Measurements from ENCODE around the gene KRTAP4-7. TPM values are rescaled to one million over a fixed set of nuclear protein-coding genes. Genes with fewer than 3 reads are reported as not detected.
"Not testable (repeated sequence)": the region's sequence is repeated elsewhere in the genome, so short reads cannot be mapped to it uniquely, and the experiment has no call there.

KRTAP4-7 gene
- not detected for total RNA-seq

DNA sequence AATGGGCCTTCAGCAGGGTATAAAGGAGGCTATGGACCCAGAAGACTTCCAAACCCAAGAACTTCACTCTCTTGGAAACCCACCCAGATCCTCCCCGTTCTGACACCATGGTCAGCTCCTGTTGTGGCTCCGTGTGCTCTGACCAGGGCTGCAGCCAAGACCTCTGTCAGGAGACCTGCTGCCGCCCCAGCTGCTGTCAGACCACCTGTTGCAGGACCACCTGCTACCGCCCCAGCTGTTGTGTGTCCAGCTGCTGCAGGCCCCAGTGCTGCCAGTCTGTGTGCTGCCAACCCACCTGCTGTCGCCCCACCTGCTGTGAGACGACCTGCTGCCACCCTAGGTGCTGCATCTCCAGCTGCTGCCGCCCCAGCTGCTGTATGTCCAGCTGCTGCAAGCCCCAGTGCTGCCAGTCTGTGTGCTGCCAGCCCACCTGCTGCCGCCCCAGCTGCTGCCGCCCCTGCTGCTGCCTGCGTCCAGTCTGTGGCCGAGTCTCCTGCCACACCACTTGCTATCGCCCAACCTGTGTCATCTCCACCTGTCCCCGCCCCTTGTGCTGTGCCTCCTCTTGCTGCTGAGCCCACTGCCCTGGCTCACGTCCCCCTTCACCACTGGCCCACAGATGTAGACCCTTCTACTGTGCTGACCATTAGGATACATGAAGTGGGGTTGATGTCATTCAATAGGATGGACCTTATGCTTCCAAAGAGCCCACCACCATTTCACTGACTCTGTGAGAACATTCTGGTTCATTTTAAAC is at the start of gene KRTAP4-7:
Gene KRTAP4-7 (plus strand): TSS at position 51 of the 757 bp plus-strand sequence. CDS start 57 bp downstream, at position 108.
- H3K4me1 ChIP-seq; H3K27me3 ChIP-seq; H3K4me3 ChIP-seq; intact Hi-C loops (cut with DNase I); H3K27ac ChIP-seq; H3K9me3 ChIP-seq; H3K36me3 ChIP-seq; DNase-seq: not testable (repeated sequence)
- WGBS, 2 donors = 66 to 93% methylated on average over 7 to 9 of the region's 14 CpGs

DNA sequence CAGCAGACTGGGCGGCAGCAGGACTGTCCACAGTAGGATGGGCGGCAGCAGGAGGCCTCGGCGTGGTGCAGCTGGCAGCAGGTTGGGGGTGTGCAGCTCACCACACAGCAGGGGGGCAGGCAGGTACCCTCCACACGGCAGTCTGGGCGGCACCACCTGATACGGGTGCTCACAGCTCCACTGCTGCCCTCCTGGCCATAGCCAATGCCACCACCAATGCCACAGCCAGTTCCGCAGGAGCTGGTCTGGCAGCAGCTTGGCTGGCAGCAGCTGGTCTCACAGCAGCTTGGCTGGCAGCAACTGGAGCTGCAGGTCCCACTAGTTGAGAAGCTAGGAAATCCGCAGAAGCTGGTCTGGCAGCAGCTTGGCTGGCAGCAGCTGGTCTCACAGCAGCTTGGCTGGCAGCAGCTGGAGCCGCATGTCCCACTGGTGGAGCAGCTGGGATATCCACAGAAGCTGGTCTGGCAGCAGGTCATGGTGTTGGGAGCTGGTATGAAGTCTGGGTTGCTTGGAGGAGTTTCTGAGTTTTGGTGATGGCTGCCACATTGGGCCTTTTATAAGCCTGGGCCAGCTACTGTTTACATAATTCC is 49.5 kb upstream of the KRTAP4-7 start, which contains the start of gene KRTAP1-3:
Gene KRTAP1-3 (minus strand): TSS at position 529 of the 590 bp plus-strand sequence. CDS start 53 bp downstream, at position 476.
- H3K27me3 ChIP-seq; H3K36me3 ChIP-seq; H3K27ac ChIP-seq; intact Hi-C loops (cut with DNase I); H3K9me3 ChIP-seq; DNase-seq; H3K4me3 ChIP-seq: not testable (repeated sequence)
- WGBS, 2 donors = 90 to 91% methylated on average over 3 to 7 of the region's 10 CpGs
- peaks cover 0 to 16% (median 3%) of the 10 kb centered on the region in 3 donors for H3K4me1 ChIP-seq

DNA sequence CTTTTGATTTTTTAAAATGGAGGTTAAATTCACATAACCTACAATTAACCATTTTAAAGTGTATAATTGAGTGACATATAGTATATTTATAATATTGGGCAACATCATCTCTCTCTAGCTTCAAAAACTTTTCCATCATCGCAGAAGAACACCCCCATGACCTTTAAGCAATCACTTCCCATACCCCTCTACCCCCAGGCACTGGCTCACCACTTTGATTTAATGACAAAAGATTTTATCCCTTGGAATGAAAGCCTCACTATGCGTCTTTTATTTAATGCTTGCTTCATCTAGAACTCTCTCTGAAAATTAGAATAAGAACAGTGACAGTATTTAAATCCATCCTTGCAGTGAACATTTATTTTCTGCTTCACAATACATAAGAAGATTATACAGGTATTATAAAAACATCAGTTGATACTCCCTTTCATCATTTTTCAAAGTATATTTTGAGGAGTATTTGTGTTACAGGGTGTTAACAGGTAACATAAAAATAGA is 46.0 kb upstream of the KRTAP4-7 start:
- H3K27me3 ChIP-seq = no peaks in the 10 kb centered on the region
- H3K4me3 ChIP-seq = no peak overlapping the region
- intact Hi-C loops (cut with DNase I) = no loop called here
- H3K4me1 ChIP-seq = peaks cover 0 to 22% (median 3%) of the 10 kb centered on the region in 3 donors
- no peaks in the 10 kb centered on the region for H3K36me3 ChIP-seq
- no peaks in the 10 kb centered on the region for H3K9me3 ChIP-seq
- WGBS, 2 donors = 65 to 66% methylated on average over 2 of the region's 2 CpGs
- no peak overlapping the region for H3K27ac ChIP-seq
- TF ChIP-seq, protein P1, sequence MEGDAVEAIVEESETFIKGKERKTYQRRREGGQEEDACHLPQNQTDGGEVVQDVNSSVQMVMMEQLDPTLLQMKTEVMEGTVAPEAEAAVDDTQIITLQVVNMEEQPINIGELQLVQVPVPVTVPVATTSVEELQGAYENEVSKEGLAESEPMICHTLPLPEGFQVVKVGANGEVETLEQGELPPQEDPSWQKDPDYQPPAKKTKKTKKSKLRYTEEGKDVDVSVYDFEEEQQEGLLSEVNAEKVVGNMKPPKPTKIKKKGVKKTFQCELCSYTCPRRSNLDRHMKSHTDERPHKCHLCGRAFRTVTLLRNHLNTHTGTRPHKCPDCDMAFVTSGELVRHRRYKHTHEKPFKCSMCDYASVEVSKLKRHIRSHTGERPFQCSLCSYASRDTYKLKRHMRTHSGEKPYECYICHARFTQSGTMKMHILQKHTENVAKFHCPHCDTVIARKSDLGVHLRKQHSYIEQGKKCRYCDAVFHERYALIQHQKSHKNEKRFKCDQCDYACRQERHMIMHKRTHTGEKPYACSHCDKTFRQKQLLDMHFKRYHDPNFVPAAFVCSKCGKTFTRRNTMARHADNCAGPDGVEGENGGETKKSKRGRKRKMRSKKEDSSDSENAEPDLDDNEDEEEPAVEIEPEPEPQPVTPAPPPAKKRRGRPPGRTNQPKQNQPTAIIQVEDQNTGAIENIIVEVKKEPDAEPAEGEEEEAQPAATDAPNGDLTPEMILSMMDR (IDR thresholded peaks at IDR 0.05) = no peak
- no peak for TF ChIP-seq POLR2A (IDR thresholded peaks at IDR 0.05)
- DNase-seq = no peak

DNA sequence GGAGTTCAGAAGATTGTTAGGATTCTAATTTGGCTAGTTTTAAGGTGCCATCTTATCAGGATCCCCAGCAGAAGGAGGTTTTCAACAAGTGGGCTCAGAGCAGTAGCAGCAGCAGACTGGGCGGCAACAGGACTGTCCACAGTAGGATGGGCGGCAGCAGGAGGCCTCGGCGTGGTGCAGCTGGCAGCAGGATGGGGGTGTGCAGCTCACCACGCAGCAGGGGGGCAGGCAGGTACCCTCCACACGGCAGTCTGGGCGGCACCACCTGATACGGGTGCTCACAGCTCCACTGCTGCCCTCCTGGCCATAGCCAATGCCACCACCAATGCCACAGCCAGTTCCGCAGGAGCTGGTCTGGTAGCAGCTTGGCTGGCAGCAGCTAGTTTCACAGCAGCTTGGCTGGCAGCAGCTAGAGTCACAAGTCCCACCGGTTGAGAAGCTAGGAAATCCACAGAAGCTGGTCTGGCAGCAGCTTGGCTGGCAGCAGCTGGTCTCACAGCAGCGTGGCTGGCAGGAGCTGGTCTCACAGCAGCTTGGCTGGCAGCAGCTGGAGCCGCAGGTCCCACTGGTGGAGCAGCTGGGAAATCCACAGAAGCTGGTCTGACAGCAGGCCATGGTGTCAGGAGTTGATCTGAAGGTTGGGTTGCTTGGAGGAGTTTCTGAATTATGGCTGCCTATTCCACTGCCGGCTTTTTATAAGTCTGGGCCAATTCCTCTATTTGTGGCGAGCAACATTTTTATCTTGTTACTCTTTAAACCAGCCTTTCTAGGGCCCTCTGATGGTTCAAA is 43.0 kb upstream of the KRTAP4-7 start, which contains the start of gene KRTAP1-1:
Gene KRTAP1-1 (minus strand): TSS at position 668 of the 789 bp plus-strand sequence. CDS start 53 bp downstream, at position 615.
- H3K27ac ChIP-seq; H3K9me3 ChIP-seq; H3K4me3 ChIP-seq; DNase-seq; H3K36me3 ChIP-seq; H3K27me3 ChIP-seq; intact Hi-C loops (cut with DNase I): not testable (repeated sequence)
- H3K4me1 ChIP-seq = peaks cover 0 to 11% (median 0%) of the 10 kb centered on the region in 3 donors
- WGBS, 2 donors = 37 to 76% methylated on average over 3 to 8 of the region's 14 CpGs

DNA sequence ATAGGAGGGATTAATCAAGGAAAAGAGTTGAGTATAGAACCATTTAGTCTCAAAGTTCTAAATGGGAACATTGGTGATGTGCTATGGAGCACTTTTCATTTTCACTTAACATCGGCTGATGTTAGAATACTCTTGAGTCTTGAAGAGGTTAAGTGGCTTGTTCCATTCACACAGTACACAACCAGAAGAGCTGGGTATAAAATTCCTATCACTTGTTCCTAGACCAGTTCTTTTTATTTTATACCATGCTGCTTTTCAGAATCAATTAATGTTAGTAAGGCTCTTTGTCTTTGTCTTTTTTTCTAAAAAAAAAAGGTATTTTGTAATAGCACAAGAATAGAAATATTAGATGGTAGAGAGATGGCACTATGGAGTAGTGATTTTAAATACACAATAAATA is 41.0 kb upstream of the KRTAP4-7 start:
- Histone ChIP-seq H3K4me3 (no peak overlapping the region), H3K9me3 (no peaks in the 10 kb centered on the region), H3K36me3 (no peaks in the 10 kb centered on the region), H3K27me3 (peaks cover 0 to 5% (median 0%) of the 10 kb centered on the region in 4 donors), H3K27ac (no peak overlapping the region), H3K4me1 (peaks cover 0 to 11% (median 0%) of the 10 kb centered on the region in 3 donors)
- intact Hi-C loops (cut with DNase I) = no loop called here
- no peak for DNase-seq
- 96 to 100% methylated on average over 1 of the region's 1 CpG for WGBS, 2 donors
- TF ChIP-seq, protein P1 (IDR thresholded peaks at IDR 0.05) = no peak
- no peak for TF ChIP-seq POLR2A (IDR thresholded peaks at IDR 0.05)

DNA sequence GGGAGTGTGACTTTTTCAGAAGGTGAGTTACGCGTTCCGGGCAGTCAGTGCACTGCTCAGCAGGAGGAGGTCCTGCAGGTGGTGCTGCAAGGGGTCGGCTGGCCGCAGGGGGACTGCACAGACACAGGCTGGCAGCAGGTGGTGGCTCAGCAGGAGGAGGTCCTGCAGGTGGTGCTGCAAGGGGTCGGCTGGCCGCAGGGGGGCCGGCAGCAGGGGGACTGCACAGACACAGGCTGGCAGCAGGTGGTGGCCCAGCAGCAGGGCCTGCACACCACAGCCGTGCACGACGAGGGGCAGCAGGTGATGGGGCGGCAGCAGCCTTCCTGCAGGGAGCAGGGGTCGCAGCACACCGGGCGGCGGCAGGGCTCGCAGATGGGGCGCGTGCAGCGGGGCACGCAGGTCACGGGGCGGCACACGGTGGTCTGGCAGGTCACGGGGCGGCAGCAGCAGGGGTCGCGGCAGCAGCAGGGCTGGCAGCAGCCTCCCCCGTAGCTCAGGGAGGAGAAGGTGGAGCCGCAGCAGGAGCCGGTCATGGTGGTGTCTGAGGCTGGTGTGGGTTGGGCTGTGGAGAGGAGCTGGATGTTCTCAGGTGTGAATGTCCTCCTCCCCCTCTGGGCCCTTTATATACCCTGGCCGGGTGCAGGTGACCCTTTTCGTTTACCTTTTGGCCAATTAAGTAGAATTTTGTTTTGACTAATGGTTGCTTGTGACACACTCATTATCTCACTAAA is 37.0 kb upstream of the KRTAP4-7 start, which contains the start of gene KRTAP2-1:
Gene KRTAP2-1 (minus strand): TSS at position 582 of the 731 bp plus-strand sequence. CDS start 49 bp downstream, at position 533.
- H3K4me3 ChIP-seq; intact Hi-C loops (cut with DNase I); H3K27ac ChIP-seq; H3K4me1 ChIP-seq; H3K36me3 ChIP-seq; H3K9me3 ChIP-seq; DNase-seq: not testable (repeated sequence)
- 75 to 91% methylated on average over 5 to 9 of the region's 33 CpGs for WGBS, 2 donors
- H3K27me3 ChIP-seq = peaks cover 0 to 14% (median 0%) of the 10 kb centered on the region in 4 donors
